Activated naive CD4-positive, alpha-beta T cell treated with anti-CD3 and anti-CD28 coated beads, Interleukin-2, amount 10 ng/mL, durations not matched to agents 7 days and 5 days (primary cell): ENCODE data around the gene SRSF12.
A peak's percentile ranks its signal among the peaks of the same experiment; 100 is the strongest.
"Not testable (repeated sequence)": the region's sequence is repeated elsewhere in the genome, so short reads cannot be mapped to it uniquely, and the experiment has no call there.

Experiments
- CTCF ChIA-PET: fragments of 350-600 bp; sonication (Branson Sonifier 250); formaldehyde crosslinking; loops from one replicate; lab custom pipeline; 2021; ENCODE audit warnings: antibody characterized with exemption; lab: Charles Lee
- DNase-seq: peaks from one replicate; pipeline ENCODE4 v3.0.0-alpha.2; 2020
- H3K27ac Mint-ChIP-seq: one replicate; pipeline ENCODE4 v1.8.0; 2021; ENCODE audit warnings: mild to moderate bottlenecking, moderate library complexity, mixed read lengths
- H3K27me3 Mint-ChIP-seq: one replicate; pipeline ENCODE4 v1.8.0; 2021; ENCODE audit warnings: mild to moderate bottlenecking, mixed read lengths
- H3K36me3 Mint-ChIP-seq: one replicate; pipeline ENCODE4 v1.8.0; 2021; ENCODE audit warnings: mixed read lengths
- H3K4me1 Mint-ChIP-seq: one replicate; pipeline ENCODE4 v1.8.0; 2021; ENCODE audit warnings: mixed read lengths
- H3K4me3 Mint-ChIP-seq: one replicate; pipeline ENCODE4 v1.8.0; 2021; ENCODE audit warnings: mild to moderate bottlenecking, moderate library complexity, mixed read lengths
- H3K9me3 Mint-ChIP-seq: one replicate; pipeline ENCODE4 v1.8.0; 2021; ENCODE audit warnings: mixed read lengths

SRSF12 gene

DNA sequence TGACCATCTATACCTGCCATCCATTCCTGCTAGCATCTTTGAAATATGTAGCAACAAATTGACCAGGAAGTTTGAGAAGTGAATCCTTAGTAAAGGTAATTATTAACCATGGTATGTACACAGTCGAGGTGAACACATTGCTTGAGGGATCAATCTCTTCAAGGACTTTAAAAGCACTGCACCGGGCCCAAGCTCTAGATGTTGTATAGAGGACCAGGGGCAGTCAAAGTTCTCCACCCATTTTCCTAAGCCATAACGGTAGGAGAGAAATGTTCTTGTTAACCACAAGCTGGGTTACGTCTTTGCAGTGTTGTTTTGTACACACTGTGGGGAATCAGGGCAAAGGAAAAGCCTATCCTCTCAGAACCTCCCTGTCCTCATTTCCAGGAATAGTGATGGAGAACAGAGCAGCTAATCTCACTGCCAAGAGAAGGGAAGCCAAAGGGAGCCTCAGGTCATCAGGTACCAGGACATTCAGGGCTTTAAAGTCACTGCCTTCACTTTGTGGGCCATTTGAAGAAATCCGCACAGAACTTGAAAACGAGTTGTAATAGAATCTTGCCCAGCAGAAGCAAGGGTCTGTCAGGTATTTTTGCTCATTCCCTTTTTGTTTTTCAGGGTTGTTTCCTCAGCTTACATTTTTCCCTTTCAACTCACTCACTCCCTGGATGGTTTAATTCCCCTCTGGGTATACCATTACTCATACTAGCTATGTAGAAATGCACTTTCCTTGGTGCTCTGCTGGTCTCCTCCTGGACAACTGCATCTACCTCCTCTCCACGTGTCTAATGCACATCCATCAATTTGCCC is 22.7 kb upstream of the SRSF12 start:
- no peaks in the 10 kb centered on the region for H3K27me3 Mint-ChIP-seq
- CTCF ChIA-PET: interaction anchor here (1.8 kb wide), 1 partner anchor 158 kb away, joined by 5 read pairs; no protein-coding TSS in a partner anchor
- no peak overlapping the region for H3K4me3 Mint-ChIP-seq
- H3K27ac Mint-ChIP-seq: no peak overlapping the region
- no peaks in the 10 kb centered on the region for H3K9me3 Mint-ChIP-seq
- H3K36me3 Mint-ChIP-seq: no peaks in the 10 kb centered on the region
- DNase-seq: no peak
- H3K4me1 Mint-ChIP-seq: peaks cover 13% of the 10 kb centered on the region

DNA sequence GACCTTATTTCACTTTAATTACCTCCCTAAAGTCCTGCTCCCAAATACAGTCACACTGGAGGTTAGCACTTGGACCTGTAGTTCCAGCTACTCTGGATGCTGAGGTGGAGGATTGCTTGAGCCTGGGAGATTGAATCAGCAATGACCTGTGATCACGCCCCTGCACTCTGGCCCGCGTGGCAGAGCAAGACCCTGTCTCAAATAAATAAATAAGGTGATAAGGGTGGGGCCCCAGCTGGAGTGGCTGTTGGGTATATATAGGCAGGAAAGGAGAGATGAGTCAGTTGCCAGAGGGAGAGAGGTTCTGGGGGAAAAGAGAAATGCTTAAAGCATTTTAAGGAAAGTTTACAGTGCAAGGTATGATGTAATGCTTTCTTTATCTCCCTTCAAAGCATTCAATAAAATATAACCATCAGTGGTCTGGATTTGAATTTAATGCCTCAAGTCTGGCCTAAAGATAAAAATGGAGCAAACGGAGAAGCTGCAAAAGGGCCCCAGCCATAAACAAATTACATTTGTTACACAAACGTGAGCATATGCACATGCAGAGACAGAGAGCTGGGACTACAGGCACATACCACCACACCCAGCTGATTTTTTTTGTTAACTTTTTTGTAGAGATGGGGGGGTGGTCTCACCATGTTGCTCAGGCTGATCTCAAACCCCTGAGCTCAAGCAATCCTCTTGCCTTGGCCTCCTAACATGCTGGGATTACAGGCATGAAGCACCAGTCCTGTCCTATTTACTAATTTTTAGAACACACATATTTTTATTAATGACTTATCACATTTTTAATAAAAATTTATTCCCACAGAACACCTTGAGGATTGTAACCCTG is 21.9 kb upstream of the SRSF12 start:
- H3K27ac Mint-ChIP-seq: no peak overlapping the region
- DNase-seq: no peak
- H3K4me1 Mint-ChIP-seq: peaks cover 10% of the 10 kb centered on the region
- no peaks in the 10 kb centered on the region for H3K9me3 Mint-ChIP-seq
- H3K36me3 Mint-ChIP-seq: no peaks in the 10 kb centered on the region
- CTCF ChIA-PET: interaction anchor here (1.8 kb wide), 1 partner anchor 157 kb away, joined by 5 read pairs; no protein-coding TSS in a partner anchor
- no peak overlapping the region for H3K4me3 Mint-ChIP-seq
- H3K27me3 Mint-ChIP-seq: peaks cover 3% of the 10 kb centered on the region

DNA sequence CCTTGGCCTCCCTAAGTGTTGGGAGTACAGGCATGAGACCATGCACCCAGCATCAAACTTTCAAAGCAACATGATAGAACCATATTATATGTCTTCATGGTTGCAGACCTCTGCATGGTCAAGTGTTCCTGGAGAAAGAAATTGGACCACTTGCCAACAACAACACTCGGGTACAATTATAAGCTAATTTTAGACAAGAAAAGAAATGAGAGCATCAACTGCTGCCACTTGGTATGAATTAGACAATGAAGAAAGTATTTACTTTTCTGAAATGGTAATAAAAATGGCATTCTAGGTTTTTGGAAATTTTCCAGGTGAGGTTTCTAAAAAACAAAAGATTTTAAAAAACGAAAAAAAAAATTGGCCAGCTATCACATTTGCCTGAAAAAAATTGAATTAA is 20.3 kb upstream of the SRSF12 start:
- H3K4me1 Mint-ChIP-seq: no peaks in the 10 kb centered on the region
- CTCF ChIA-PET: interaction anchor here (1.3 kb wide), 1 partner anchor 17 kb away, joined by 3 read pairs; no protein-coding TSS in a partner anchor

DNA sequence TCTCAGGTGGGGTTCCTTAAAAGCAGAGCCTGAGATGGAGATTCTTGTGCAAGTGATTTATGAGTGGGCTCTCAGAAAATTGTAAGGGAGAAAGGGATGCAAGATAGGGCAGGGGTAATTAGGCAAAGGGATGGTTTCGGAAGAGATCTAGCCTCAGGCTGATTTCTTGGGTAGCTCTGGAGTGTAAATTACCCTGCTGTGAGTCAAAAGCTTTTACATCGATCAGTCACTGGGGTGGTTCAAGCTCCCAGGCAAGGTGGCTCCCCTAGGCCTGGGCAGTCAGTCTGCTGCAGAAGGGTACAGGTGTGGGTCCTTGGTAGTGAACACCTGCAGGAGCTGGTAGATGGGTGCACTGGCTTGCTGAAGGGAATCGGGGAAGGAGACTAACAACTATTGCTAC is 16.9 kb upstream of the SRSF12 start:
- peaks cover 4% of the 10 kb centered on the region for H3K27me3 Mint-ChIP-seq
- H3K4me1 Mint-ChIP-seq: no peaks in the 10 kb centered on the region
- no peak for DNase-seq
- CTCF ChIA-PET: interaction anchor here (0.5 to 1.1 kb wide), 2 partner anchors 10 to 333 kb away, joined by 3 to 4 read pairs; no protein-coding TSS in a partner anchor
- no peaks in the 10 kb centered on the region for H3K36me3 Mint-ChIP-seq
- H3K9me3 Mint-ChIP-seq: no peaks in the 10 kb centered on the region
- H3K4me3 Mint-ChIP-seq: no peak overlapping the region
- no peak overlapping the region for H3K27ac Mint-ChIP-seq

More for the DNA sequence above, 20.3 kb upstream of the SRSF12 start:
- Mint-ChIP-seq H3K27me3 (peaks cover 4% of the 10 kb centered on the region), H3K27ac (no peak overlapping the region), H3K4me3 (no peak overlapping the region), H3K9me3 (no peaks in the 10 kb centered on the region), H3K36me3 (no peaks in the 10 kb centered on the region)
- DNase-seq: no peak

DNA sequence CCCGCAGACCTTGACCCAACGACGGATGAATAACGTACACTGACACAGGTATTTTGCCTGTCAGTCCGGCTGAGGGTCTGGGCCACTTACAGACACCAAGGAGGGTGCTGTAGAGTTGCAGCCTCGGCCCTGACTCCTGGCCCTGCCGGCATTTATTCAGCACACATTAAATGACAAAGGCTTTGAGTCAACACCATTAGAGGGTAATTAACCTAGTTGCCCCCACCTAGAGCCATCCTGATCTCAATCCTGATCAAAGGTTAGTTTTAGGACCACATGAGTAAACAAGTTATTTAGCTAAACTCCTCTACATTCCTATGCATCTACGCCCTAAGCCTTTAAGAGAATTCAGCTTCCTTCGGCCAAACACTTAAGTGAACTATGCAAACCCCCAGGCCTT is 16.1 kb upstream of the SRSF12 start:
- no peaks in the 10 kb centered on the region for H3K9me3 Mint-ChIP-seq
- H3K4me1 Mint-ChIP-seq: no peaks in the 10 kb centered on the region
- H3K27ac Mint-ChIP-seq: no peak overlapping the region
- no peak for DNase-seq
- no peak overlapping the region for H3K4me3 Mint-ChIP-seq
- H3K27me3 Mint-ChIP-seq: peaks cover 5% of the 10 kb centered on the region
- no peaks in the 10 kb centered on the region for H3K36me3 Mint-ChIP-seq
- CTCF ChIA-PET: interaction anchor here (1.1 to 1.7 kb wide), 2 partner anchors 11 kb away, joined by 4 to 5 read pairs; no protein-coding TSS in a partner anchor

DNA sequence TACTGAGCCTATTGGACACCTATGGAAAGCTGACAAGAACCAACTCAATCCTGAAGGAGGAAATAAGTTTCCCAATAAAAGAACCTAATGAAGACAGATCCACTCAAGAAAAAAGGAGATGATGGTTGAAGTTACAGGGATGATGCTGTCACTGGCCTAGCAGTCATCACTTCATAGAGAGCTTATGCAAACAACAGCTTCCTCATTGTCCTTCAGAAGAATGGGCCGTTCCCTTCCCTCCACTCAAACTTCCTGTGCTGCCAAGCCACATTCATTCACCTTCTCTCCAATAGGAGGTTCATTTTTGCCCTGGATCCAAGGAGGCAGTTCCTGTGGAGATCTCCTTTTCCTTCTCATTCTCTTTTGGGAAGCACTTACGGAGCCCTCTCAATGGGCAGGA is 14.2 kb upstream of the SRSF12 start:
- no peak overlapping the region for H3K4me3 Mint-ChIP-seq
- CTCF ChIA-PET: no interaction called here
- no peaks in the 10 kb centered on the region for H3K4me1 Mint-ChIP-seq
- peaks cover 6% of the 10 kb centered on the region for H3K9me3 Mint-ChIP-seq
- peaks cover 8% of the 10 kb centered on the region for H3K27me3 Mint-ChIP-seq
- H3K27ac Mint-ChIP-seq: no peak overlapping the region
- DNase-seq: no peak
- no peaks in the 10 kb centered on the region for H3K36me3 Mint-ChIP-seq

DNA sequence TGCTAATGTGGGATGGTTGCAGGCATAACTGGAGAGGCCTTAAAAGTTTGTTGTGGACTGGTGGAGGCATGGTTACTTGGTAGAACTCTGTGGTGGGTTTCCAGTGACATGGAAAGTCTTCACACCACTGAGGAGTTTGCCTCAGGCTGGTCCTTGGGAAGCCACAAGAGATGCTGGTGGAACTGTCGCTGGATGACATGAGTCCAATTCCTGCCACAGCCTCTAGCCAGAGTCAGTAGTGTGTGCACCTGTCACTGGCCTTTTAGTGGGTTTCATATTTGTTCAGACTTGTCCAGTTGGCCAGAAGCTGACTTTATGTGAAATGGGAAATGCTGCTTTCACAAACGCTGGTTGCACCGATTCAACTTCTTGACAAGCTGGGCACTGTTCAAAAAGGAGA is 13.7 kb upstream of the SRSF12 start:
- peaks cover 6% of the 10 kb centered on the region for H3K9me3 Mint-ChIP-seq
- H3K36me3 Mint-ChIP-seq: no peaks in the 10 kb centered on the region
- H3K4me3 Mint-ChIP-seq: no peak overlapping the region
- CTCF ChIA-PET: no interaction called here
- no peak for DNase-seq
- no peaks in the 10 kb centered on the region for H3K4me1 Mint-ChIP-seq
- H3K27ac Mint-ChIP-seq: no peak overlapping the region
- peaks cover 8% of the 10 kb centered on the region for H3K27me3 Mint-ChIP-seq

DNA sequence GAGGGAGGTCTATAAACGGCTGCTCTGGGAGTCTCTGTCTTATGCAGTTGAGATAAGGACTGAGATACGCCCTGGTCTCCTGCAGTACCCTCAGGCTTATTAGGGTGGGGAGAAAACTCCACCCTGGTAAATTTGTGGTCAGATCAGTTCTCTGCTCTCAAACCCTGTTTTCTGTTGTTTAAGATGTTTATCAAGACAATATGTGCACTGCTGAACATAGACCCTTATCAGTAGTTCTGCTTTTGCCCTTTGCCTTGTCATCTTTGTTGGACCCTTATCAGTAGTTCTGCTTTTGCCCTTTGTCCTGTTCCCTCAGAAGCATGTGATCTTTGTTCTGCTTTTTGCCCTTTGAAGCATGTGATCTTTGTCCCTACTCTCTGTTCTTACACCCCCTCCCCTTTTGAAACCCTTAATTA is 10.4 kb upstream of the SRSF12 start:
- H3K4me3 Mint-ChIP-seq, CTCF ChIA-PET, H3K4me1 Mint-ChIP-seq, H3K27ac Mint-ChIP-seq, DNase-seq, H3K36me3 Mint-ChIP-seq, H3K27me3 Mint-ChIP-seq, H3K9me3 Mint-ChIP-seq: not testable (repeated sequence)

DNA sequence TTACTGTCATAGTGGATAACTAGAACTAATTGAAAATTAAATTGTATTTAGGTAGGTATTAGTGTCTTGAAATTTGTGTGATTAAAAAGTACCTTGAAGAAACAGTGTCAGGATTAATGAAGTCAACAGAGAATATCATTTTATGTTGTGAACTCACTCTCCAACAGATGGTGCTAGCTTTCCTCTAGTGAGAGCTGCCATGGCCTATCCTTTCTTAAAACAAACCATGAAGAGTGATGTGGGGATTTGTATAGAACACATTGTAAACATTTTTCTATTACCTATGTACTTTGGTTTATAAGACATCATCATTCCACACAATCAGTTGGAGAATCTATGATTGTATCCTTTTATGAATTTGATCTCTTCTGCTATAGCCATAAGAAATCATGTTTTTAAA is 4.8 kb upstream of the SRSF12 start:
- H3K4me1 Mint-ChIP-seq: no peaks in the 10 kb centered on the region
- CTCF ChIA-PET: interaction anchor here (1.2 to 1.6 kb wide), 3 partner anchors 11 to 250 kb away, joined by 5 read pairs; no protein-coding TSS in a partner anchor
- H3K9me3 Mint-ChIP-seq: no peaks in the 10 kb centered on the region
- peak; percentile 25 for DNase-seq
- H3K36me3 Mint-ChIP-seq: no peaks in the 10 kb centered on the region
- H3K4me3 Mint-ChIP-seq: no peak overlapping the region
- no peak overlapping the region for H3K27ac Mint-ChIP-seq
- peaks cover 24% of the 10 kb centered on the region for H3K27me3 Mint-ChIP-seq

DNA sequence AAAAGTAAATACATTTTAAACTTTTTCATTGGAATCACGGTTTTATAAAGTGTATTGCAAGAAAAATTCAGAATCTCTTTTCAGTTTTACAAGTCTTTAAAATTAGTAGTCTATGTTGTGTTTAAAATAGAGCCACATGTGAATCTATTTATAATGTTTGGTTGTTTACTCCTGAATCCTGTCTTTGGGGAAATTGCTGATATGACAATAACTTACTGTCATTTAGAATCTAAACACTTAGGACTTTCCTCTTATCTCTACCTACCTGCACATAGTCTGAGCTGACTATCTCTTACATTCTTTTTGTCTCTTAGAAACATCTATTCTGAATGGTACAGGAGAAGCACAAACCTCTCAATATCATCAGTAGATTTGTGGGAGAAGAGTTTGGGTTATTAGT is 4.1 kb upstream of the SRSF12 start:
- CTCF ChIA-PET: interaction anchor here (1.3 to 1.6 kb wide), 3 partner anchors 23 to 139 kb away, joined by 3 to 5 read pairs (median 3); no protein-coding TSS in a partner anchor
- peaks cover 4% of the 10 kb centered on the region for H3K4me1 Mint-ChIP-seq
- no peaks in the 10 kb centered on the region for H3K36me3 Mint-ChIP-seq
- no peak overlapping the region for H3K4me3 Mint-ChIP-seq
- no peaks in the 10 kb centered on the region for H3K9me3 Mint-ChIP-seq
- no peak overlapping the region for H3K27ac Mint-ChIP-seq
- H3K27me3 Mint-ChIP-seq: peaks cover 30% of the 10 kb centered on the region
- DNase-seq: no peak

DNA sequence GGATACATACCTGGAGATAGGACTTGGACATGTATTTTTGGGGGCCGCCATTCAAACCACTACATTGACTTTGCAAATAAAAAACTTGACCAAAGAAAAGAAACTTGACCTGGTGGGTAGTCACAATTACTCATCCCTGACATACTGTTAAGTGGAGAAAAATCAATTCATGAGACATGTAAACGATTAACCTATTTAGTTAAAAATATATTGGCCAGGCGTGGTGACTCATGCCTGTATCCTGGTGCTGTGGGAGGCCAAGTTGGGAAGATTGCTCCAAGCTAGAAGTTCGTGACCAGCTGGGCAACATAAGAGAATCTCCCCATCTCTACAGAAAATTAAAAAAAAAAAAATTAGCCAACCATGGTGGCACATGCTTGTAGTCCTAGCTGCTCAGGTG is 2.5 kb upstream of the SRSF12 start:
- Mint-ChIP-seq H3K36me3 (no peaks in the 10 kb centered on the region), H3K4me1 (peaks cover 6% of the 10 kb centered on the region), H3K27me3 (peaks cover 38% of the 10 kb centered on the region), H3K4me3 (no peak overlapping the region), H3K27ac (no peak overlapping the region), H3K9me3 (no peaks in the 10 kb centered on the region)
- CTCF ChIA-PET: interaction anchor here (0.6 to 0.9 kb wide), 2 partner anchors 18 to 137 kb away, joined by 3 read pairs; no protein-coding TSS in a partner anchor
- no peak for DNase-seq

DNA sequence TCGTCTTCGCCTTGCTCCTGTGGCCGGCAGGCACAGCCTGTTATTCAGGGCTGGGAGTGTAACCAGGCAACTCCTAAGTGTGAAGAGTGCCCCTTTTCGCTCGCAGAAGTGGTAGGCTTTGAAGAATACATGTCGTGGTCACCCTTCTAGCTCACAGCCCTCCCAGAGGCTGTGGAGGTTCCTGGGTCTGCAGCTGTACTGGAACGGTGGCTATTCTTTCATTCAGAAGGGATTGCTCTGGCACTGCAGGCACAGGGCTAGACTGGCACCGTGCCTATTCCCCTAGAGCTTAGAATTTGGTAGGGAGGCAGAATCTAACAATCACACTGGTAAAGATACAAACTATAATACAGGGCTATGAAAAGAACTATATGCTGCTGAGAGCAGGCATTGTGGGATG is 1.1 kb upstream of the SRSF12 start:
- H3K4me3 Mint-ChIP-seq: peak overlapping the region; percentile 35
- H3K4me1 Mint-ChIP-seq: peaks cover 6% of the 10 kb centered on the region
- no peak for DNase-seq
- H3K36me3 Mint-ChIP-seq: no peaks in the 10 kb centered on the region
- peaks cover 38% of the 10 kb centered on the region for H3K27me3 Mint-ChIP-seq
- CTCF ChIA-PET: interaction anchor here (0.6 to 1.9 kb wide), 2 partner anchors 135 to 137 kb away, joined by 3 to 4 read pairs; no protein-coding TSS in a partner anchor
- no peak overlapping the region for H3K27ac Mint-ChIP-seq
- no peaks in the 10 kb centered on the region for H3K9me3 Mint-ChIP-seq

DNA sequence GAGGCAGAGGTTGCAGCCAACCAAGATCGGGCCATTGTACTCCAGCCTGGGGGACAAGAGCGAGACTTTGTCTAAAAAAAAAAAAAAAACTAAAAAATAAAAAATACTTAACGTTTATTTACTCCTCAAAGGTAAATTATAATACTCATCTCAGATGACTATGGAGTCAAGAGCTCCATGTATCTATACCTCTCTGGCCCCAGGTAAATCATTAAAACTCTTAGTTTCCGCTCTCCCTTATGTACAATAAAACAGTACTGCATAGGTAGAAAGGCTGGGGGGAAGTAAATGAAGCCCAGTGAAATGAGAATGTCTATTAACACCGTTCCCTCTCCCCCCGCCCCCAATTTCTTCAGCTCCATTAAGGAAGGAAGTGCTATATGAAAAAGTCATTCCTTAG is 1.2 kb downstream of the SRSF12 start:
- CTCF ChIA-PET: interaction anchor here (0.9 kb wide), 1 partner anchor 134 kb away, joined by 4 read pairs; no protein-coding TSS in a partner anchor
- H3K27me3 Mint-ChIP-seq: peaks cover 38% of the 10 kb centered on the region
- DNase-seq: no peak
- peaks cover 6% of the 10 kb centered on the region for H3K4me1 Mint-ChIP-seq
- H3K4me3 Mint-ChIP-seq: peak overlapping the region; percentile 68
- no peak overlapping the region for H3K27ac Mint-ChIP-seq
- no peaks in the 10 kb centered on the region for H3K9me3 Mint-ChIP-seq
- no peaks in the 10 kb centered on the region for H3K36me3 Mint-ChIP-seq

DNA sequence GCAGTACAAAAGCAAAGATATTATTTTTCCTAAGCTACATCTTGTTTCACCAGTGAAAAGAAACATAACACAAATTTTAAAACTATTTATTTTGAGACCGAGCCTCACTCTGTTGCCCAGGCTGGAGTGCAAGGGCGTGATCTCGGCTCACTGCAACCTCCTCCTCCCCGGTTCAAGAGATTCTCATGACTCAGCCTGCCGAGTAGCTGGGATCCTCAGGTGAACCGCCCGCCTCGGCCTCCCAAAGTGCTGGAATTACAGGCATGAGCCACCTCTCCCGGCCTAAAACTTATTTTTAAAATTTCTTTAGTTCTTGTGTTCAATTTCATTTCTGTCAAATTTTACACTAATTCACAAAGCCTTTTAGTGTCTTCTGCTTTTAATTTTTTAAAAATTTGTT is 5.9 kb downstream of the SRSF12 start:
- Mint-ChIP-seq H3K4me1 (peaks cover 2% of the 10 kb centered on the region), H3K27ac (no peak overlapping the region), H3K4me3 (no peak overlapping the region), H3K9me3 (no peaks in the 10 kb centered on the region), H3K27me3 (peaks cover 9% of the 10 kb centered on the region), H3K36me3 (no peaks in the 10 kb centered on the region)
- no peak for DNase-seq
- CTCF ChIA-PET: no interaction called here
